HCT116 (cell line): ENCODE data around the gene EME1. TPM values are rescaled to one million over a fixed set of nuclear protein-coding genes. Genes with fewer than 3 reads are reported as not detected.

ENCODE experiments used
- ATAC-seq: fragments of 200-7000 bp; cut with Tn5 transposase; 2 replicates; pipeline ENCODE4 v1.9.1; 2020; ENCODE audit warnings: mild to moderate bottlenecking, moderate library complexity
- BruUV-seq: library from RNA; stranded (reverse); fragments of 400-500 nt; replicated peaks from 2 replicates; lab custom pipeline; 2021; lab: Mats Ljungman, UMichigan
- CTCF ChIA-PET: fragments of 300-600 bp; sonication (Branson Sonifier 250); formaldehyde crosslinking; loops from one replicate; lab custom pipeline; 2021; ENCODE audit warnings: antibody characterized with exemption; lab: Charles Lee
- POLR2A ChIA-PET: fragments of 300-600, 350-600 bp; sonication (Branson Sonifier 250); formaldehyde crosslinking; loops from one replicate; lab custom pipeline; 2021; ENCODE audit warnings: antibody characterized with exemption; lab: Charles Lee
- RAD21 ChIA-PET, 2 experiments: fragments of 300-600 bp; sonication (Branson Sonifier 250); formaldehyde crosslinking; loops; one replicate each; lab custom pipeline; 2023; ENCODE audit warnings: low total read pairs in 2 of 2; ENCODE audit not compliant: uncharacterized antibody in 2 of 2, unreplicated experiment in 2 of 2, low non-redundant PET in 1 of 2; lab: Charles Lee
- DNase-seq: peaks from one replicate; pipeline ENCODE4 v3.0.0-alpha.2; 2010; ENCODE audit warnings: low read depth, low spot score
- H2AFZ ChIP-seq: fragments of 200-600 bp; shearing (Covaris generic), sonication (generic); 2 replicates; pipeline ENCODE4 v1.6.1; 2017; ENCODE audit warnings: low read depth, mixed run types, mixed read lengths, antibody characterized with exemption, low read length; ENCODE audit not compliant: poor library complexity, severe bottlenecking
- H3K27ac ChIP-seq: 2 replicates; pipeline ENCODE4 v1.5.1; 2012; ENCODE audit warnings: low read depth, low read length
- H3K27me3 ChIP-seq: fragments of 200-600 bp; sonication (generic); 2 replicates; pipeline ENCODE4 v1.6.1; 2016; ENCODE audit warnings: mixed run types, low read length, mixed read lengths; ENCODE audit not compliant: insufficient read depth
- H3K36me3 ChIP-seq, 2 experiments: fragments of 200-500 bp in 1 of 2; fragments of 200-600 bp in 1 of 2; sonication (Bioruptor generic) in 1 of 2; sonication (generic) in 1 of 2; 2 replicates each; pipeline versions ENCODE4 v1.5.1 to v1.6.1; 2014 to 2016; ENCODE audit warnings: low read length in 2 of 2, inconsistent platforms in 1 of 2, mixed read lengths in 1 of 2, mixed run types in 1 of 2; ENCODE audit not compliant: insufficient read depth in 2 of 2, control insufficient read depth in 1 of 2
- H3K4me1 ChIP-seq, 2 experiments: fragments of 200-600 bp in 1 of 2; sonication (generic) in 1 of 2; 2 replicates each; pipeline versions ENCODE4 v1.5.1 to v1.6.1; 2012 to 2017; ENCODE audit warnings: low read length in 2 of 2, inconsistent platforms in 1 of 2, mild to moderate bottlenecking in 1 of 2, mixed read lengths in 1 of 2, mixed run types in 1 of 2, moderate library complexity in 1 of 2; ENCODE audit not compliant: insufficient read depth in 2 of 2, control insufficient read depth in 1 of 2
- H3K4me2 ChIP-seq: fragments of 200-600 bp; sonication (generic); 2 replicates; pipeline ENCODE4 v1.6.1; 2017; ENCODE audit warnings: mixed run types, low read length, mixed read lengths
- H3K4me3 ChIP-seq, 2 experiments: fragments of 200-600 bp in 1 of 2; sonication (generic) in 1 of 2; replicated peaks in 1 of 2; 2 replicates each; pipeline ENCODE4 v1.5.1; 2011 to 2016; ENCODE audit warnings: low read length in 2 of 2, control low read depth in 1 of 2, low read depth in 1 of 2, mild to moderate bottlenecking in 1 of 2, mixed read lengths in 1 of 2, mixed run types in 1 of 2
- H3K79me2 ChIP-seq: fragments of 200-600 bp; sonication (generic); 2 replicates; pipeline ENCODE4 v1.6.1; 2017; ENCODE audit warnings: mild to moderate bottlenecking, mixed run types, low read length, moderate library complexity, mixed read lengths; ENCODE audit not compliant: insufficient read depth
- H3K9ac ChIP-seq: fragments of 200-600 bp; sonication (generic); 2 replicates; pipeline ENCODE4 v1.6.1; 2016; ENCODE audit warnings: low read length, mixed read lengths
- H3K9me2 ChIP-seq: fragments of 200-600 bp; sonication (generic), shearing (Covaris generic); 2 replicates; pipeline ENCODE4 v1.6.1; 2017; ENCODE audit warnings: mixed run types, mild to moderate bottlenecking, moderate library complexity; ENCODE audit not compliant: insufficient read depth
- H3K9me3 ChIP-seq, 2 experiments: fragments of 200-500 bp in 1 of 2; fragments of 200-600 bp in 1 of 2; sonication (Bioruptor generic) in 1 of 2; sonication (generic) in 1 of 2; 2 replicates each; pipeline ENCODE4 v1.6.1; 2014 to 2017; ENCODE audit warnings: low read length in 2 of 2, mixed read lengths in 2 of 2, inconsistent platforms in 1 of 2, low read depth in 1 of 2, mild to moderate bottlenecking in 1 of 2, mixed run types in 1 of 2, moderate library complexity in 1 of 2; ENCODE audit not compliant: control insufficient read depth in 1 of 2, insufficient read depth in 1 of 2
- H4K20me1 ChIP-seq: fragments of 200-600 bp; sonication (generic), shearing (Covaris generic); 2 replicates; pipeline ENCODE4 v1.6.1; 2017; ENCODE audit warnings: mixed run types, mild to moderate bottlenecking, moderate library complexity; ENCODE audit not compliant: insufficient read depth
- CBX3 ChIP-seq: IDR thresholded peaks from 2 replicates; pipeline ENCODE4 v1.6.1; 2012; ENCODE audit warnings: low read depth
- CEBPB ChIP-seq: IDR thresholded peaks from 2 replicates; pipeline ENCODE4 v1.6.1; 2012; ENCODE audit warnings: low read depth
- EGR1 ChIP-seq: IDR thresholded peaks from 2 replicates; pipeline ENCODE4 v1.6.1; 2012; ENCODE audit warnings: low read depth
- ELF1 ChIP-seq: IDR thresholded peaks from 2 replicates; pipeline ENCODE4 v1.6.1; 2012; ENCODE audit warnings: low read depth, borderline replicate concordance
- EZH2phosphoT487 ChIP-seq: fragments of 200-600 bp; IDR thresholded peaks from 2 replicates; pipeline ENCODE4 v1.6.1; 2018; ENCODE audit warnings: antibody characterized with exemption, borderline replicate concordance
- FOSL1 ChIP-seq: IDR thresholded peaks from 2 replicates; pipeline ENCODE4 v1.6.1; 2012; ENCODE audit warnings: low read depth
- JUND ChIP-seq: IDR thresholded peaks from 2 replicates; pipeline ENCODE4 v1.6.1; 2012
- POLR2A ChIP-seq: IDR thresholded peaks from 2 replicates; pipeline ENCODE4 v1.7.0; 2011; ENCODE audit warnings: borderline replicate concordance; ENCODE audit not compliant: insufficient read depth, insufficient read length; ENCODE audit errors: extremely low read depth
- POLR2AphosphoS5 ChIP-seq: IDR thresholded peaks from 2 replicates; pipeline ENCODE4 v1.6.1; 2011; ENCODE audit warnings: mild to moderate bottlenecking, low read depth, low read length, moderate library complexity
- RAD21 ChIP-seq: IDR thresholded peaks from 2 replicates; pipeline ENCODE4 v1.6.1; 2012; ENCODE audit warnings: low read depth, mild to moderate bottlenecking
- SIN3A ChIP-seq: IDR thresholded peaks from 2 replicates; pipeline ENCODE4 v1.6.1; 2012; ENCODE audit warnings: low read depth
- SP1 ChIP-seq: IDR thresholded peaks from 2 replicates; pipeline ENCODE4 v1.6.1; 2012; ENCODE audit warnings: low read depth
- TCF7L2 ChIP-seq: IDR thresholded peaks from 2 replicates; pipeline ENCODE4 v1.7.0; 2011; ENCODE audit warnings: borderline replicate concordance, inconsistent platforms; ENCODE audit not compliant: insufficient read depth, insufficient read length; ENCODE audit errors: extremely low read depth
- YY1 ChIP-seq: IDR thresholded peaks from 2 replicates; pipeline ENCODE4 v1.6.1; 2011; ENCODE audit warnings: low read length, low read depth, moderate library complexity, mild to moderate bottlenecking; ENCODE audit not compliant: insufficient replicate concordance; ENCODE audit errors: extremely low read depth
- ZFX ChIP-seq: fragments of 450-650 bp; IDR thresholded peaks from 2 replicates; pipeline ENCODE4 v1.6.1; 2017
- intact Hi-C: fragments of 100-400 bp; cut with micrococcal nuclease; formaldehyde crosslinking; loops from 2 replicates; pipeline ENCODE4 v1.10.0; 2022
- total RNA-seq: library from RNA; stranded (reverse); gene quantifications from one replicate; pipeline ENCODE4 v1.2.1, GENCODE V29; 2021; ENCODE audit not compliant: unreplicated experiment
- TF ChIP-seq, protein P1 (sequence below): IDR thresholded peaks from 2 replicates; pipeline ENCODE4 v1.6.1; 2011; ENCODE audit warnings: mild to moderate bottlenecking, low read length, moderate library complexity; ENCODE audit not compliant: insufficient replicate concordance; ENCODE audit errors: extremely low read depth
- TF ChIP-seq, protein P2 (sequence below), 3 experiments: fragments of 200-600 bp in 1 of 3; sonication (generic) in 1 of 3; IDR thresholded peaks in 2 of 3; conservative IDR thresholded peaks in 1 of 3; 2 replicates each; pipeline ENCODE4 v1.5.1; 2012 to 2017; ENCODE audit warnings: low read depth in 2 of 3, low read length in 2 of 3, antibody characterized with exemption in 1 of 3, borderline replicate concordance in 1 of 3, control low read depth in 1 of 3, mild to moderate bottlenecking in 1 of 3, mixed read lengths in 1 of 3, mixed run types in 1 of 3, moderate library complexity in 1 of 3; ENCODE audit not compliant: insufficient read depth in 1 of 3
- TF ChIP-seq, protein P3 (sequence below): IDR thresholded peaks from 2 replicates; pipeline ENCODE4 v1.6.1; 2012; ENCODE audit warnings: low read depth
- TF ChIP-seq, protein P4 (sequence below): IDR thresholded peaks from 2 replicates; pipeline ENCODE4 v1.6.1; 2012
- TF ChIP-seq, protein P5 (sequence below): IDR thresholded peaks from 2 replicates; pipeline ENCODE4 v1.6.1; 2012

Gene EME1
- total RNA-seq, 1 experiment from 2014 or later, result 31.8 TPM

DNA sequence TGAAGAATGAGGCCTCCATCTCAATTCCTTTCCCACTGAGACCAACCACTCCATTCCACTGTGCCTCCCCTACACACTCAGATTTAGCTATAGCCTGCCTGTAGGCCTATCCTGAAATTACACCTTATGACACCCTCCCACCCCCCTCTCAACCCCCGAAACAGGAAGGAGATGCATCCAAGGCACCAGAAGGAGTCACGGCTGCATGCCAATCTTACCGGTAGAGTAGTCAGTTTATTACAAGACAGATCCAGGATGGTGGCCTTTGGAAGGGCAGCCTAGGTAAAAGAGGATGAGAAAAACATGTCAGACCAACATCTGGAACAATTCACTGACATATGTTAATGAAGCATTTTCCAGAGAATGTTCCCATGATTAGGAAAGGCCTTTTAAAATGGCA, 21.7 kb downstream of the EME1 start:
- ChIA-PET RAD21 (no interaction called here), POLR2A (no interaction called here), CTCF (no interaction called here)
- intact Hi-C loops, result no loop called here
- Histone ChIP-seq H3K79me2 (peaks cover 75% of the 10 kb centered on the region), H3K27me3 (no peaks in the 10 kb centered on the region), H3K4me1 (peaks cover 7 to 27% of the 10 kb centered on the region in 2 experiments), H3K4me2 (peak overlapping the region; percentile 84; the same call in 1 of the 2 replicates), H2AFZ (no peak overlapping the region), H3K4me3 (no peak overlapping the region), H3K27ac (no peak overlapping the region), H3K9ac (0 out of 2 replicates have a peak overlapping the region, but pooled peaks have one; percentile 1), H4K20me1 (peaks cover 7% of the 10 kb centered on the region; the same call in 1 of the 2 replicates), H3K9me3 (no peaks in the 10 kb centered on the region)
- ATAC-seq, result no peak
- no TSS peak for BruUV-seq
- no peak for TF ChIP-seq POLR2AphosphoS5
- TF ChIP-seq SP1, result no peak
- TF ChIP-seq, protein P1, sequence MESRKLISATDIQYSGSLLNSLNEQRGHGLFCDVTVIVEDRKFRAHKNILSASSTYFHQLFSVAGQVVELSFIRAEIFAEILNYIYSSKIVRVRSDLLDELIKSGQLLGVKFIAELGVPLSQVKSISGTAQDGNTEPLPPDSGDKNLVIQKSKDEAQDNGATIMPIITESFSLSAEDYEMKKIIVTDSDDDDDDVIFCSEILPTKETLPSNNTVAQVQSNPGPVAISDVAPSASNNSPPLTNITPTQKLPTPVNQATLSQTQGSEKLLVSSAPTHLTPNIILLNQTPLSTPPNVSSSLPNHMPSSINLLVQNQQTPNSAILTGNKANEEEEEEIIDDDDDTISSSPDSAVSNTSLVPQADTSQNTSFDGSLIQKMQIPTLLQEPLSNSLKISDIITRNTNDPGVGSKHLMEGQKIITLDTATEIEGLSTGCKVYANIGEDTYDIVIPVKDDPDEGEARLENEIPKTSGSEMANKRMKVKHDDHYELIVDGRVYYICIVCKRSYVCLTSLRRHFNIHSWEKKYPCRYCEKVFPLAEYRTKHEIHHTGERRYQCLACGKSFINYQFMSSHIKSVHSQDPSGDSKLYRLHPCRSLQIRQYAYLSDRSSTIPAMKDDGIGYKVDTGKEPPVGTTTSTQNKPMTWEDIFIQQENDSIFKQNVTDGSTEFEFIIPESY, result no peak
- TF ChIP-seq YY1, result no peak
- no peak for TF ChIP-seq FOSL1
- TF ChIP-seq EGR1, result no peak
- no peak for TF ChIP-seq CBX3
- TF ChIP-seq, protein P2, sequence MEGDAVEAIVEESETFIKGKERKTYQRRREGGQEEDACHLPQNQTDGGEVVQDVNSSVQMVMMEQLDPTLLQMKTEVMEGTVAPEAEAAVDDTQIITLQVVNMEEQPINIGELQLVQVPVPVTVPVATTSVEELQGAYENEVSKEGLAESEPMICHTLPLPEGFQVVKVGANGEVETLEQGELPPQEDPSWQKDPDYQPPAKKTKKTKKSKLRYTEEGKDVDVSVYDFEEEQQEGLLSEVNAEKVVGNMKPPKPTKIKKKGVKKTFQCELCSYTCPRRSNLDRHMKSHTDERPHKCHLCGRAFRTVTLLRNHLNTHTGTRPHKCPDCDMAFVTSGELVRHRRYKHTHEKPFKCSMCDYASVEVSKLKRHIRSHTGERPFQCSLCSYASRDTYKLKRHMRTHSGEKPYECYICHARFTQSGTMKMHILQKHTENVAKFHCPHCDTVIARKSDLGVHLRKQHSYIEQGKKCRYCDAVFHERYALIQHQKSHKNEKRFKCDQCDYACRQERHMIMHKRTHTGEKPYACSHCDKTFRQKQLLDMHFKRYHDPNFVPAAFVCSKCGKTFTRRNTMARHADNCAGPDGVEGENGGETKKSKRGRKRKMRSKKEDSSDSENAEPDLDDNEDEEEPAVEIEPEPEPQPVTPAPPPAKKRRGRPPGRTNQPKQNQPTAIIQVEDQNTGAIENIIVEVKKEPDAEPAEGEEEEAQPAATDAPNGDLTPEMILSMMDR (IDR thresholded peaks at IDR 0.05 in 2 of 3, conservative IDR thresholded peaks at IDR 0.05 in 1 of 3; ENCODE audit: borderline replicate concordance in 1 of 3, insufficient read depth in 1 of 3, low read depth in 2 of 3, low read length in 2 of 3), result no peak
- TF ChIP-seq ELF1, result no peak
- TF ChIP-seq SIN3A, result no peak
- TF ChIP-seq, protein P3, sequence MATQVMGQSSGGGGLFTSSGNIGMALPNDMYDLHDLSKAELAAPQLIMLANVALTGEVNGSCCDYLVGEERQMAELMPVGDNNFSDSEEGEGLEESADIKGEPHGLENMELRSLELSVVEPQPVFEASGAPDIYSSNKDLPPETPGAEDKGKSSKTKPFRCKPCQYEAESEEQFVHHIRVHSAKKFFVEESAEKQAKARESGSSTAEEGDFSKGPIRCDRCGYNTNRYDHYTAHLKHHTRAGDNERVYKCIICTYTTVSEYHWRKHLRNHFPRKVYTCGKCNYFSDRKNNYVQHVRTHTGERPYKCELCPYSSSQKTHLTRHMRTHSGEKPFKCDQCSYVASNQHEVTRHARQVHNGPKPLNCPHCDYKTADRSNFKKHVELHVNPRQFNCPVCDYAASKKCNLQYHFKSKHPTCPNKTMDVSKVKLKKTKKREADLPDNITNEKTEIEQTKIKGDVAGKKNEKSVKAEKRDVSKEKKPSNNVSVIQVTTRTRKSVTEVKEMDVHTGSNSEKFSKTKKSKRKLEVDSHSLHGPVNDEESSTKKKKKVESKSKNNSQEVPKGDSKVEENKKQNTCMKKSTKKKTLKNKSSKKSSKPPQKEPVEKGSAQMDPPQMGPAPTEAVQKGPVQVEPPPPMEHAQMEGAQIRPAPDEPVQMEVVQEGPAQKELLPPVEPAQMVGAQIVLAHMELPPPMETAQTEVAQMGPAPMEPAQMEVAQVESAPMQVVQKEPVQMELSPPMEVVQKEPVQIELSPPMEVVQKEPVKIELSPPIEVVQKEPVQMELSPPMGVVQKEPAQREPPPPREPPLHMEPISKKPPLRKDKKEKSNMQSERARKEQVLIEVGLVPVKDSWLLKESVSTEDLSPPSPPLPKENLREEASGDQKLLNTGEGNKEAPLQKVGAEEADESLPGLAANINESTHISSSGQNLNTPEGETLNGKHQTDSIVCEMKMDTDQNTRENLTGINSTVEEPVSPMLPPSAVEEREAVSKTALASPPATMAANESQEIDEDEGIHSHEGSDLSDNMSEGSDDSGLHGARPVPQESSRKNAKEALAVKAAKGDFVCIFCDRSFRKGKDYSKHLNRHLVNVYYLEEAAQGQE, result no peak
- no peak for TF ChIP-seq POLR2A
- TF ChIP-seq EZH2phosphoT487, result no peak
- TF ChIP-seq, protein P4, sequence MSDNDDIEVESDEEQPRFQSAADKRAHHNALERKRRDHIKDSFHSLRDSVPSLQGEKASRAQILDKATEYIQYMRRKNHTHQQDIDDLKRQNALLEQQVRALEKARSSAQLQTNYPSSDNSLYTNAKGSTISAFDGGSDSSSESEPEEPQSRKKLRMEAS, result no peak
- TF ChIP-seq RAD21, result no peak
- TF ChIP-seq TCF7L2, result no peak
- no peak for TF ChIP-seq CEBPB
- no peak for TF ChIP-seq ZFX
- no peak for TF ChIP-seq JUND
- TF ChIP-seq, protein P5, sequence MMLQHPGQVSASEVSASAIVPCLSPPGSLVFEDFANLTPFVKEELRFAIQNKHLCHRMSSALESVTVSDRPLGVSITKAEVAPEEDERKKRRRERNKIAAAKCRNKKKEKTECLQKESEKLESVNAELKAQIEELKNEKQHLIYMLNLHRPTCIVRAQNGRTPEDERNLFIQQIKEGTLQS, result no peak
- TF ChIP-seq, all 23 proteins: peak for 0
- Histone ChIP-seq H3K9me2 (no peaks in the 10 kb centered on the region), H3K36me3 (peaks cover 51 to 52% of the 10 kb centered on the region in 2 experiments)
- DNase-seq, result no peak
